Coronary artery (tissue), 2 donors: ENCODE results near the gene PEX5L.

Source experiments
- DNase-seq: peaks from one replicate; pipeline ENCODE4 v3.0.0-alpha.2; 2017; ENCODE audit warnings: low spot score
- H3K27ac ChIP-seq, 2 donors: fragments of 200-600 bp; sonication (generic); one replicate each; pipeline ENCODE4 v1.5.1; 2016 to 2019
- H3K4me3 ChIP-seq: fragments of 200-600 bp; sonication (generic); 2 replicates; pipeline ENCODE4 v1.5.1; 2016; ENCODE audit warnings: mild to moderate bottlenecking, moderate library complexity
- CTCF ChIP-seq: fragments of 200-600 bp; sonication (generic); IDR thresholded peaks from one replicate; pipeline ENCODE4 v1.5.1; 2019; ENCODE audit warnings: antibody characterized with exemption

Gene PEX5L

GRCh38 chr3:179969525-179969924 is 67.2 kb downstream of the PEX5L start:
- no peak overlapping the region for H3K27ac ChIP-seq
- no peak for DNase-seq

GRCh38 chr3:179967622-179968021 is 69.1 kb downstream of the PEX5L start:
- Histone ChIP-seq H3K4me3 (no peak overlapping the region), H3K27ac (no peak overlapping the region)
- no peak for DNase-seq
- no peak for TF ChIP-seq CTCF

More at GRCh38 chr3:179969525-179969924, 67.2 kb downstream of the PEX5L start:
- TF ChIP-seq CTCF, result no peak
- no peak overlapping the region for H3K4me3 ChIP-seq

- Histone ChIP-seq H3K4me3 (no peak overlapping the region), H3K27ac (no peak overlapping the region)
- DNase-seq, result no peak
- no peak for TF ChIP-seq CTCF
Observed at GRCh38 chr3:179964890-179965289, 71.8 kb downstream of the PEX5L start.

GRCh38 chr3:179962629-179963387 is 73.9 kb downstream of the PEX5L start:
- no peak for DNase-seq
- no peak overlapping the region for H3K4me3 ChIP-seq

GRCh38 chr3:179961703-179962078 is 75.0 kb downstream of the PEX5L start:
- no peak for DNase-seq
- Histone ChIP-seq H3K4me3 (no peak overlapping the region), H3K27ac (no peak overlapping the region)
- TF ChIP-seq CTCF, result no peak

More at GRCh38 chr3:179962629-179963387, 73.9 kb downstream of the PEX5L start:
- H3K27ac ChIP-seq, result no peak overlapping the region
- no peak for TF ChIP-seq CTCF

- no peak overlapping the region for H3K4me3 ChIP-seq
- DNase-seq, result no peak
- H3K27ac ChIP-seq, result no peak overlapping the region
- TF ChIP-seq CTCF, result no peak
Observed at GRCh38 chr3:179961071-179961702, 75.5 kb downstream of the PEX5L start.

GRCh38 chr3:179958759-179959158 is 78.0 kb downstream of the PEX5L start:
- no peak for DNase-seq
- no peak for TF ChIP-seq CTCF
- Histone ChIP-seq H3K4me3 (no peak overlapping the region), H3K27ac (no peak overlapping the region)
